IPS-20b (cell line): ENCODE measurements around the gene LMNB1.
"Not testable (repeated sequence)": the region's sequence is repeated elsewhere in the genome, so short reads cannot be mapped to it uniquely, and the experiment has no call there.

Experiments
- H3K27ac ChIP-seq: one replicate; pipeline ENCODE4 v1.5.1; 2013; ENCODE audit warnings: low read length
- H3K27me3 ChIP-seq: 2 replicates; pipeline ENCODE4 v1.6.1; 2013; ENCODE audit warnings: mild to moderate bottlenecking, low read length, inconsistent platforms; ENCODE audit not compliant: insufficient read depth
- H3K36me3 ChIP-seq: 2 replicates; pipeline ENCODE4 v1.6.1; 2013; ENCODE audit warnings: low read depth, mild to moderate bottlenecking, inconsistent platforms, low read length, moderate library complexity; ENCODE audit not compliant: insufficient read depth
- H3K4me1 ChIP-seq: 2 replicates; pipeline ENCODE4 v1.6.1; 2013; ENCODE audit warnings: mild to moderate bottlenecking, control low read depth, inconsistent platforms, low read length, moderate library complexity; ENCODE audit not compliant: insufficient read depth
- H3K4me3 ChIP-seq: 2 replicates; pipeline ENCODE4 v1.5.1; 2013; ENCODE audit warnings: mild to moderate bottlenecking, low read length, inconsistent platforms
- H3K9ac ChIP-seq: 2 replicates; pipeline ENCODE4 v1.6.1; 2013; ENCODE audit warnings: low read depth, mild to moderate bottlenecking, inconsistent platforms, low read length, moderate library complexity
- H3K9me3 ChIP-seq: 2 replicates; pipeline ENCODE4 v1.6.1; 2013; ENCODE audit warnings: mild to moderate bottlenecking, low read depth, low read length, inconsistent platforms; ENCODE audit not compliant: insufficient read depth

LMNB1 gene

DNA sequence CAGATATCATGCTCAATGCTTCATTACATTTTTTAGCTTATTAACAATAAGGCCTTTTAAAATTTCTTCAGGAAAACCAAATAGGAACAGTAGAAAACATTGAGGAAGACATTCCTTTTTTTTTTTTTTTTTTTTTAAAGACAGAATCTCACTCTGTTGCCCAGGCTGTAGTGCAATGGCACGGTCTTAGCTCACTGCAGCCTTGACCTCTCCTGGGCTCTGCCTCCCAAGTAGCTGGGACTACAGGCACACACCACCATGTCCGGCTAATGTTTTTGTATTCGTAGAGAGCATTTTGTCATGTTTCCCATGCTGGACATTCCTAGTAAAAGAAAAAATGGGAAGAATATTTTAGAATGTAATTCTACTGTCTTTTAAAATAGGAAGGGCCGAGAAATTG, 60.3 kb downstream of the LMNB1 start:
- Histone ChIP-seq H3K4me3 (no peak overlapping the region), H3K27me3 (no peaks in the 10 kb centered on the region), H3K4me1 (peaks cover 18% of the 10 kb centered on the region; the same call in 1 of the 2 replicates), H3K36me3 (peaks cover 60% of the 10 kb centered on the region), H3K9me3 (no peaks in the 10 kb centered on the region), H3K9ac (no peak overlapping the region), H3K27ac (no peak overlapping the region)

DNA sequence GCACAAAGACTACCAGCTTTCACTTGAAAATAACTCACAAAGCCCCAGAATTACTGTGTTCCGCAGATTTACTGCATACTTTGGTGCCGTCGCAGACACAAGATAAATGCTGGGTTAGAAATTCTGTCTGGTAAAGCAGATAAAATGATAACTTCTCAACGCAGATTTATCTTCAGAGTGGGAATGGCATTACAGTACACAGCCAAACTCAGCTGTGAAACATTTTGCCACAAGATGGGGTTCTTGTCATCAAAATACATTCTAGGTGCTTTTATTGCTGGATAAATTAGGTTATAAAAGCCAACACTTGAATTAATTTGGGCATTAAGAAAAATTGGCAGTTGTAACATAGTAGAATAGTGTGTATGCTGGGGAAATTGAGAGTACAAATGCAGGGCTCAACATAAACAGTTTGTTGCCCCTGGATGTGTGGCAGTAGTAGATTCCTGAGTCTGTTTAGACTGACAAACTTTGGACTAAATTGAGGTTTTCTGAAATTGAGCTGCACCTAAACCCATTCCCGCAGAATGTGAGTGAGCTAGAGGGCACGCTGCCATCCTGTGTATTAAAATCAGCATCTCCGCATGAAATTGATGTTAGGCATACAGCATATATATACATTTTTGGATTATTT, 61.1 kb downstream of the LMNB1 start:
- Histone ChIP-seq H3K27me3 (no peaks in the 10 kb centered on the region), H3K36me3 (peaks cover 52% of the 10 kb centered on the region), H3K4me1 (peaks cover 18% of the 10 kb centered on the region; the same call in 1 of the 2 replicates)

GRCh38 chr5:126839407-126839806, 62.5 kb downstream of the LMNB1 start:
- H3K9me3 ChIP-seq, H3K27ac ChIP-seq, H3K27me3 ChIP-seq: not testable (repeated sequence)
- Histone ChIP-seq H3K4me3 (peak overlapping the region; percentile 51; the same call in 1 of the 2 replicates), H3K9ac (peak overlapping the region; percentile 73), H3K36me3 (peaks cover 38% of the 10 kb centered on the region), H3K4me1 (peaks cover 18% of the 10 kb centered on the region; the same call in 1 of the 2 replicates)

More for the DNA sequence above, 61.1 kb downstream of the LMNB1 start:
- Histone ChIP-seq H3K9ac (peak overlapping the region; percentile 11; the same call in 1 of the 2 replicates), H3K27ac (peak overlapping the region; percentile 48), H3K4me3 (no peak overlapping the region), H3K9me3 (no peaks in the 10 kb centered on the region)

GRCh38 chr5:126843375-126843774, 66.4 kb downstream of the LMNB1 start:
- peaks cover 30% of the 10 kb centered on the region for H3K4me1 ChIP-seq
- peak overlapping the region; percentile 58; the same call in 1 of the 2 replicates for H3K4me3 ChIP-seq
- peak overlapping the region; percentile 51; the same call in 1 of the 2 replicates for H3K9ac ChIP-seq
- H3K27me3 ChIP-seq, H3K9me3 ChIP-seq, H3K27ac ChIP-seq, H3K36me3 ChIP-seq: not testable (repeated sequence)

DNA sequence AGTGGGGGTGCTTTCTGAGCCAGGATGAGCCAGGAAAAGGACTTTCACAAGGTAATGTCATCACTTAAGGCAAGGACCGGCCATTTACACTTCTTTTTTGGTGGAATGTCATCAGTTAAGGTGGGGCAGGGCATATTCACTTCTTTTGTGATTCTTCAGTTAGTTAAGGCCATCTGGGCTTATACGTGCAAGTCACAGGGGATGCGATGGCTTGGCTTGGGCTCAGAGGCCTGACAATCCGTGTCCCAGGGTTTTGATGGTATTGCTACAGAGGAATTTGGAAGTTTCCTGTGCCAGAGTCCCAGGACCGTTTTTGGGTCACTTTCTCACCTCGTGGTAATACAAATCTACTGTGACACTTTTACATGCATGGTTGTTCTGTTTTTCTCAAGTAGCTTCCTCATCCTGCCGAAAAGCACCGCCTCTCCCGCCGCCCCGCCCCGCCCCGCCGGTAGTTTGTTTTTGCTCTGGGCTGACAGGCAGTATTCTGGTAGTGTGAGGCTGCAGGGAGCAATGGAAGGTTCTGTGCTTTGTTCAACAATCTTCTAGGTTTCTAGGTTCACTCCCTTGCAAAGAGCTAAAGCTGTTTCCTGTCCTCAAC, 68.6 kb downstream of the LMNB1 start:
- H3K9me3 ChIP-seq, H3K36me3 ChIP-seq: not testable (repeated sequence)
- peak overlapping the region; percentile 63; the same call in 1 of the 2 replicates for H3K9ac ChIP-seq

DNA sequence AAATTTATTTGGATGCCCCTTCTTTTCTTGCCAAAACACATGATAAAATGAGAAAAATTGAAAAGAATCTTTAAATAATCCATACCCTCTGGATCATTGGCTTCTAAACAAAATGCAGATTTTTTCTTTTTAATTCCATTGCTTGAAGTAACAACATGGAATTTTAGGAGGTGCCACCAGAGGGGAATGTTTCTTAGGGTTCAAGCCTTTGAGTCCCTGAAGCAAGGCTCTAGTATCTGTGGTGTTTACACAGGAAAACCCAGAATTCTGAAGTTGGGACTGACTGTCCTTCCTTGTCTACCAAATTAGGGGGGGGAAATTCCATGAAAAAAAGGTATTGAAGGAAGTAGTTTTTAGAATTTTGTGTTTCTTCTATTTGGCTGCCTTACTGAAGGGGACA, 69.4 kb downstream of the LMNB1 start:
- no peaks in the 10 kb centered on the region for H3K27me3 ChIP-seq
- H3K27ac ChIP-seq, result peak overlapping the region; percentile 25
- peak overlapping the region; percentile 52; the same call in 1 of the 2 replicates for H3K9ac ChIP-seq

More for the DNA sequence above, 68.6 kb downstream of the LMNB1 start:
- H3K4me3 ChIP-seq, result peak overlapping the region; percentile 65
- H3K27ac ChIP-seq, H3K27me3 ChIP-seq: not testable (repeated sequence)
- peaks cover 25% of the 10 kb centered on the region for H3K4me1 ChIP-seq

DNA sequence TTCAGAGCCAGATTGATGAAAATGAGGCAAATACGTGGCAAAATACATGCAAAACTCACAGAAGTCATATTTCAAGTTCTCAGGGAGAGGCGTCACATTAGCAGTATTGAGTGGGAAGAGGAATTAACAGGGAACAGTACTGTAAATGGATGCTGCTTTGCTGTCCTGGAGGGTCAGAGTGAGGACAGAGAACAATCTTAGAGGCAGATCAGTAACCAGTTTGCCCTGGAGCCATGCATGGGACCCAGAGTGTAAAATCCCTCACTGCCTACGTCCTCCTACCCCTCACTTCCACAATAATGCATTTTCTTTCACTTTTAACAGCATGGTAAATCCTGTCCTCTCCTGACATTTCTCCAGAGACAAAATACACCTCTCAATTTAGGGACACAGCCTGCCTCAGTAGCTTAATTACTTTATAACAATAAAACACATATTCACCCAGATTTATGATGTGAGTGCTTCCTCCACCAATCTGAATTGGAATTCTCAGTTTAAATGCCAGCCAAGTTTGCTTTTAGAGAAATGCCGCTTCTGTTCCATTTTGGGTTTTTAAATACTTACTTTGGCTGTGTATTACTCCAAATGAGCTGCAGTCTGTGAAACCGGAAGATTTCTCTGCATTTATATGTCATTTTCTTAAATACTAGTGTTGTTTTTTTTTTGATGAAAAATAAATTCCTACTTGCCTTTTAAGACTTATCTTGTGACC, 70.0 kb downstream of the LMNB1 start:
- Histone ChIP-seq H3K9me3 (no peaks in the 10 kb centered on the region), H3K36me3 (no peaks in the 10 kb centered on the region), H3K4me3 (no peak overlapping the region), H3K27ac (peak overlapping the region; percentile 25), H3K4me1 (peaks cover 28% of the 10 kb centered on the region), H3K27me3 (no peaks in the 10 kb centered on the region), H3K9ac (peak overlapping the region; percentile 50; the same call in 1 of the 2 replicates)

More for the DNA sequence above, 69.4 kb downstream of the LMNB1 start:
- no peaks in the 10 kb centered on the region for H3K9me3 ChIP-seq
- peaks cover 28% of the 10 kb centered on the region for H3K4me1 ChIP-seq
- peak overlapping the region; percentile 55 for H3K4me3 ChIP-seq
- no peaks in the 10 kb centered on the region for H3K36me3 ChIP-seq

- H3K4me3 ChIP-seq, result no peak overlapping the region
- H3K9me3 ChIP-seq, result no peaks in the 10 kb centered on the region
- peaks cover 28% of the 10 kb centered on the region for H3K4me1 ChIP-seq
- no peaks in the 10 kb centered on the region for H3K27me3 ChIP-seq
- H3K36me3 ChIP-seq, result no peaks in the 10 kb centered on the region
- H3K27ac ChIP-seq, result peak overlapping the region; percentile 48
- H3K9ac ChIP-seq, result peak overlapping the region; percentile 50
These were observed 70.5 kb downstream of the LMNB1 start for GRCh38 chr5:126847456-126847820.

GRCh38 chr5:126847826-126848251, 70.9 kb downstream of the LMNB1 start:
- H3K9me3 ChIP-seq, result no peaks in the 10 kb centered on the region
- no peaks in the 10 kb centered on the region for H3K27me3 ChIP-seq
- H3K4me3 ChIP-seq, result no peak overlapping the region
- H3K27ac ChIP-seq, result peak overlapping the region; percentile 48
- H3K9ac ChIP-seq, result peak overlapping the region; percentile 50; the same call in 1 of the 2 replicates
- H3K36me3 ChIP-seq, result no peaks in the 10 kb centered on the region
- peaks cover 28% of the 10 kb centered on the region for H3K4me1 ChIP-seq

DNA sequence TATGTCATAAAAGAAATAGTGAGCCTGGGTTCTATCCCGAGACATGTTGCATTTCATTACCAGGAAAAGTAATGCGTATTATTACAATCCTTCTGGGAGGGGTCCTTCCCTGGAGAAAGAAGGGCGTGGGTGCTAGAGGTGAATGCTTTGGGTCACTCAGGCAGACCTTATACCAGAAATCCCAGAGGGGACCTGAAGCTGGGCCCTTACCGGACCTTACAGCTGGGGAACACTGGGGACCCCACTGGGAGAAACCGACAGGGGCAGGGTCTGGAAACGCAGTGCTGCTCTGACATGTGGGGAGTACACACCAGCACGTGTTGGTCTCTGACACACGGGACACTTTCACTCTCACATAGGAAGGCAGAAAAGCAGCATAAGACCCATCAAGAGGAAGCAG, 71.3 kb downstream of the LMNB1 start:
- Histone ChIP-seq H3K4me3 (no peak overlapping the region), H3K27me3 (no peaks in the 10 kb centered on the region), H3K9ac (no peak overlapping the region), H3K4me1 (peaks cover 28% of the 10 kb centered on the region), H3K36me3 (no peaks in the 10 kb centered on the region), H3K27ac (no peak overlapping the region), H3K9me3 (no peaks in the 10 kb centered on the region)

DNA sequence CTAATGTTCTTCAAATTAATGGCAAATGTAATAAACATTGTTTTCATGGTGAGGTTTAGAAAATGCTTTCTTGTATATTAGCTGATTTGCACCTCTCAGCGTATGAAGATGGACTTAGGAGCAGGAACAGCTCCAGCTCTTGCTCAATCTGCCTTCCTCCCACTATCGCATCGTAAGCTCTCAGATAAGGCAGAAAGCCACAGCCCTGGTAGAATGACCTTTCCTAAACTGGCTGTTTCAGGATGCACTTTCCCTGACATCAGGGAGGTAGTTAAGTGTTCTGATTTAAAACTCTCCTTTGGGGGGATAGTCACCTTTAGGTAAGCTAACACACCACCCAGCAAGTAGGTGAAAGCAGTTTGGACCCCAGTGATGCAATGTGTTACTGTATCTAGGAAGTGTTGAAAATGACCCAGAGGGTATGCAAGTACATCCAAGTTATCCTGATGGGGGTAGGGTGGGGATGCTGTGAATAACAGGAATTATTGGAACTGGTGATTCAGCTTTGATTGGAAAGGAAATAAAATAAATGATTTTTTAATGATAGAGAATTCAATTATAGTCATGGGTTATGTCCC, 72.3 kb downstream of the LMNB1 start:
- Histone ChIP-seq H3K9me3 (no peaks in the 10 kb centered on the region), H3K36me3 (no peaks in the 10 kb centered on the region), H3K9ac (no peak overlapping the region), H3K27ac (no peak overlapping the region), H3K4me1 (peaks cover 28% of the 10 kb centered on the region), H3K4me3 (no peak overlapping the region), H3K27me3 (no peaks in the 10 kb centered on the region)
